ENCODE results near the gene DGKG.

Gene DGKG

DNA sequence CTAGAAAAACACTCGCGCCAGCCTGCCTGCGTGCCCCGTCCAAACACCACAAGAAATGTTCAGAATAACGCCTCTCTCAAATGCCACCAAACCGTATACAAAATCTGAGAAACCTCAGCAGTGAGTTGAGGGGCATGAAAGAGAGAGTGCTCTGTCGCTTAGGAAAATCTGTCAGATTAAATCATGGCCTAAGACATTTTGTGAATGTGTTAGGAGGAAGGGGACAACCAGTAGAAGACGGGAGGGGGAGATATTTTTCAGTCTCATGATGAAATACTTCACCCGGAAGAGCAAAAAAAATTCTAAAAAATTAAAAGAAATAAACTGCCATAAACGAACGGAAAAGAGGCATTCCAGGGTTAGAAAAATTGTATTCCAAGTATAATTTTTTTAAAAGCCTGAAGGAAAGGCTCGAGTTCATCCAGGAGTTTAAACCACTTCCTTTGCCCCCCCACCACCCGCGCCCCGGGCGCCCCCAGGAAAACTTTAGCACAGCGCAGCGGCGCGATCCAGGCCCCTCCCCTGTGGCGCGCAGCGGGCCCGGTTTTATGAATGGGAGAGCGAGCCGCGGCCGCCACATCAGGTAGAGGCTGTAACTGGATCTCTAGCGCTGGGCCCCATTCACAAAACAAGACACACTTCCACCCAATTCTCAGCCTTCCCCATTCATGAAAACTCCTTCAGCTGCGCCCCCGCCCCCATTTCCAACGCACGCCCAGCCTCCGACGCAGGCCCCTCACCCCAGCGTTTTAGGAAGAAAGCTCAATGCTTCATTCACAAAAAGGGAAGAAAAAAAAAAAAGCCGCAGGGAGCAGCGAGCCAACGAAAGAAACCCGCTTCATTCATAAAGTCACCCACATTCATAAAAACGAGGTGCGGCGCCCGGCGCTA is 254.6 kb downstream of the DGKG start:
- no peak for DNase-seq (ENCODE audit: low read depth)

DNA sequence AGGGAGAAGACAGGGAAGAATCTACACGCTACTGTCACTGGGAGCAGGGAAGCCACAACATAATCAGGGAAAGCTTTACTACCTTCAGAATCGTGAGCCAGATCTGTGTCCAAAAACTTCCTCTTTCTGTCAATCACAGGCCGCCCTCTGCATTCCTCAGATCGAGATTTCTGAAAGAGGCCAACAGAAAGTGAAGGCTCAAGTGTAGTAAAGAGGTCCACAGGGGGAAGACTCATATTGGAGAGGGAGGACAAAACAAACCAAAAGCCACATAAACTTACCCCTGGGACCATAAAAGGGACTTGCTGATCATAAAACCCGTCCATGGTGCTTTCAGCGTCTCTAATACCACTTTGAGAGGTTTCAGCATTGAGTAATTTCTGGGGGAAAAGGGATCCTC is 256.5 kb downstream of the DGKG start:
- no peak for DNase-seq (ENCODE audit: low read depth)

DNA sequence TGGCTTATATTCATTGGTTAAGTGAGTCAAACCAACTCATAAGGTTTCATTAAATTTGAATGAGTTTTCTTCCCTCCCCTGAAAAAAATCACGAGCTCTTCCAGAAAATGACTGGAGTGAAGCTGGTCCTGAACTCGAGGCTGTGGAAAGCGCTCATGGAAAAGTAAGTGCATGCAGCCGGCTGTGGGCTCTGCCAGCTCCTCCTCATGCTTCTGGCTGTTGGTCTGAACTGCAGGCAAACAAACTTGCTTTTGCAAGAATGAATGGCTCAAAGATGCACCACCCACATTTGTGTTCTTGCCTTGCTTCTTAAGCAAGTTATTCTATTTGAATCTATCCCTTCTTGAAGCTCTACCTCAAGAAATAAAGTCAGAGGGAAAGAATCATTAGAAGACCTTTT is 259.3 kb downstream of the DGKG start:
- no peak for DNase-seq (ENCODE audit: low read depth)

DNA sequence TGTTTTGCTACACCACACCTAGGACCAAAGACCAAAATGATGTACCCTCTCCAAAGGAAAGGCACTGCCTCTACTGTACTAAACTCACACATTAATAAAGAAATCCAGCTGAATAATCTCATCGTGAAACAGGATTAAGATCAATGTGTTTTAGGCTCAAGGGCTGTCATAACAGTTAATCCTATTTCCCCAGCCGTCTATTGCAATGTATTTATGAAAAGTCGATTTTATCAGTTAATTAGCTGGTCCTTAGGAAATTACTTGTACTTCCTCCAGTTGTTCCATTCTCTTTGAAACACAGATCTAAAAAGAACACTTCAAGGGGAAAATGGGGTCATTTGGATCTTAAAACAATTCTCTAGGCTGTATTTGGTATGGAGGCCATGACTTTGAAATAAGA is 261.6 kb downstream of the DGKG start:
- DNase-seq (ENCODE audit: low read depth): no peak

DNA sequence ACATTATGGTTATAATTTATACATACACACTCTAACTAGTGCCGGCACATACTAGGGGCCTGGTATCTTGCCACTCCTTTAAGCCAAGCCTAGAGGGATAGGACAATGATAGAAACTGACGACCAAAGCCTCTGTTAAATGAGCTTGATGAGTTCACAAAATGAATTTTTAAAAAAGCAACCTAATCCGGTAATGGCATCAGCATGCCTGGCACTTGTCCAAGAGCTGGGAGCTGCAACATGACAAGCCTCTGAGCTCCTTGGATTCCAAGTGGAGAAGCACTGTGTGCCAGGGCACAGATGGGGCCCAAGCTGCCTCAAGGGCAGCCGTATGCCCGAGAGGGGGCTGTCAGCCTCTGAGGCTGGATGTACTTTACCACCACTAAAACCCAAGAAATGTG is 262.9 kb downstream of the DGKG start:
- no peak for DNase-seq (ENCODE audit: low read depth)

DNA sequence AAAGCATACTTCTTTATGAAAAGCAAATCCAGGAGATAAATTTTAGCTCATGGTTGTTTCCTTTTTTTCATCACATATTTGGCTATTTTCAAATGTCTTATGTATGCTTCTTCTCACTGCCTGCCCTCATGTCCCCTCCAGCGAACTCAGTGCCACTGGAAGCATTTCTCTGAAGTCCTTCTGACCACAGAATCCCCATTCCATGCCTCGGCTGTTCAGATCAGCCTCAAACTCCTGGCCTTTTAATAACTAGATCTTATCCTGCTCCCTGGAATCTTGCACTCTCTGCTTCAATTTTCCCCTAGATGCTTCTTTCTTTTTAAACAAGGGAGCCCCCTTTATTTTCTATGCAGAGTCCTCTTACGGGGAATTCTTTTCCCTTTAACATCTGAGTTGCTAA is 263.3 kb downstream of the DGKG start:
- no peak for DNase-seq (ENCODE audit: low read depth)

DNA sequence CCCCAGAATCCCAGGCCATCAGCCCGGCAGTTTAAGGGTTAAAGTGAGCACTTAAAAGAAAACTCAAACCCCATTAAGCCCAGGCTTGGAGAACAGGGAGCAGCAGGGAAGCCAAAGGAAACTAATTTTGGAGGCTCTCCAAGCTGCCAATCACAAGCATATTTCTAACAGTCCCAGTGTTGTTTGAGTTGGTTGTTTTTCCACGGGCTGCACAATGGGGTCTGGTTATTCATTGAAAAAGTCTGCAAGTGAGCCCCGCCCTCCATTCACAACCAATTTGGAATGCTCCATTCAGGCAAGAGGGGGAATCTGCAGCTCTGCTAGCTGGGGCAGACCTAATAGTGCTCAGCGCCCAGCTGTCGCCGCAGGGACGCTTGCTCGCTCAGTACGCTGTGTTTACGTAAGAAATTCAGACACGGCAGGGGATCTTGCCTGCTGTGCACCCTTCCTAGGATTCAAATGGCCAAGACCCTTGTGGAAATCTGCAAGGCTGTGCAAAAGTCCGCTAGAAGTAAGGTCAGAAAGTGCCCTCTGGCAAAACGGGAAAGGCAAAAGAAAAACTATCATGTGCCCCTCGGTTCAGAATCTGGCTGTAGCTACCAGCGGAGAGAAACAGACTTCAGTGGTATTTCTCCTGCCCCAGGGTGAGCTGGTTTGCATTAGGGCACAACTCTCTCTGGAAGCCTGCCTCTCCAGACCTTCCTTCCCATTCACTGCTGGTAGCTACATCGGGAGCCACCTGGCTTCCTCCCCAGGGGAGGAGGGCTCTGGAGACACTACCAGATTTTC is 264.2 kb downstream of the DGKG start:
- no peak for DNase-seq (ENCODE audit: low read depth)

DNA sequence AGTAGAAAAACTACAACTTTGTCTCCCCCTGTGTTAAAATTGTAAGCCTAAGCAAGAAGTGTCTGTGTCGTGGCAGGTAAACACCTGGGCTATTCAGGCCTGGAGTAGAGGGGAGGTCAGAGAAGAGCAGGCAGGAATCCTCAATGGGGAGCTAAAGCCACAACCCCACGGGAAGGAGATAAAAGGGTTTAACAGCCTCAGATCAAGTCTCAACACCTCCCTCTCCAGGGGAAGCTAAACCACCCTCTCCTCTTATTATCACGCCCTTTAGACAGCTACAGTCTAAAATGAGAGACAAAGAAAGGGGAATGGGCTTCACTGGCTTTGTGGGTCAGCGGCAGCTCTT is 264.7 kb downstream of the DGKG start:
- no peak for DNase-seq (ENCODE audit: low read depth)

Data from HS-27A (cell line).